ENCODE measurements around the gene NSMCE1. TPM values are rescaled to one million over a fixed set of nuclear protein-coding genes. Genes with fewer than 3 reads are reported as not detected.
A peak's percentile ranks its signal among the peaks of the same experiment; 100 is the strongest.

The NSMCE1 gene
- total and polyA plus RNA-seq, 7 donors = 18.9 to 51.8 (median 28.4) TPM

- Histone ChIP-seq H3K36me3 (ENCODE audit: insufficient read depth in 1 of 2, low read depth in 1 of 2) (no peaks in the 10 kb centered on the region), H3K4me1 (no peaks in the 10 kb centered on the region), H3K27me3 (ENCODE audit: insufficient read depth in 3 of 3, low read length in 2 of 3) (no peaks in the 10 kb centered on the region), H3K9me3 (no peaks in the 10 kb centered on the region), H3K27ac (no peak overlapping the region), H3K4me3 (no peak overlapping the region)
- TF ChIP-seq CTCF (IDR thresholded peaks at IDR 0.05) = no peak
- WGBS, 3 donors = 39 to 45% (median 42%) methylated on average over 8 of the region's 8 CpGs
- intact Hi-C loops (cut with DNase I) = no loop called here
- no peak for DNase-seq
- ATAC-seq = no peak
Measured at GRCh38 chr16:27181019-27181790, 87.4 kb downstream of the NSMCE1 start.

GRCh38 chr16:27179500-27180072 lies 89.0 kb downstream of the NSMCE1 start:
- Histone ChIP-seq H3K9me3 (no peaks in the 10 kb centered on the region), H3K27me3 (ENCODE audit: insufficient read depth in 3 of 3, low read length in 2 of 3) (no peaks in the 10 kb centered on the region), H3K27ac (no peak overlapping the region), H3K36me3 (ENCODE audit: insufficient read depth in 1 of 2, low read depth in 1 of 2) (no peaks in the 10 kb centered on the region), H3K4me1 (no peaks in the 10 kb centered on the region), H3K4me3 (no peak overlapping the region)
- intact Hi-C loops (cut with DNase I) = loop anchor here (1.0 to 5.0 kb wide), 5 partner anchors 53 to 278 kb away; no protein-coding TSS in a partner anchor
- peak; percentile 94 for TF ChIP-seq CTCF (IDR thresholded peaks at IDR 0.05)
- DNase-seq (peak; percentile 84 to 91), ATAC-seq (peak; percentile 92 to 95 (median 94))
- 16 to 22% (median 17%) methylated on average over 13 of the region's 13 CpGs for WGBS, 3 donors

GRCh38 chr16:27177031-27177774 lies 91.4 kb downstream of the NSMCE1 start:
- H3K36me3 ChIP-seq (ENCODE audit: insufficient read depth in 1 of 2, low read depth in 1 of 2) = no peaks in the 10 kb centered on the region
- no peak for TF ChIP-seq CTCF (IDR thresholded peaks at IDR 0.05)
- 85 to 89% (median 87%) methylated on average over 13 of the region's 13 CpGs for WGBS, 3 donors
- no peaks in the 10 kb centered on the region for H3K4me1 ChIP-seq
- H3K27ac ChIP-seq = no peak overlapping the region
- H3K27me3 ChIP-seq (ENCODE audit: insufficient read depth in 3 of 3, low read length in 2 of 3) = no peaks in the 10 kb centered on the region
- H3K9me3 ChIP-seq = no peaks in the 10 kb centered on the region
- DNase-seq = no peak
- H3K4me3 ChIP-seq = no peak overlapping the region
- intact Hi-C loops (cut with DNase I) = loop anchor here (5.0 kb wide), 3 partner anchors 55 to 280 kb away; no protein-coding TSS in a partner anchor
- no peak for ATAC-seq

- Histone ChIP-seq H3K36me3 (ENCODE audit: insufficient read depth in 1 of 2, low read depth in 1 of 2) (no peaks in the 10 kb centered on the region), H3K4me1 (no peaks in the 10 kb centered on the region), H3K27me3 (ENCODE audit: insufficient read depth in 3 of 3, low read length in 2 of 3) (no peaks in the 10 kb centered on the region), H3K4me3 (no peak overlapping the region), H3K9me3 (no peaks in the 10 kb centered on the region), H3K27ac (no peak overlapping the region)
- DNase-seq (no peak), ATAC-seq (no peak)
- TF ChIP-seq CTCF (IDR thresholded peaks at IDR 0.05) = no peak
- intact Hi-C loops (cut with DNase I) = loop anchor here (5.0 kb wide), 3 partner anchors 56 to 281 kb away; no protein-coding TSS in a partner anchor
- WGBS, 3 donors = 88 to 93% (median 89%) methylated on average over 8 of the region's 8 CpGs
Measured at GRCh38 chr16:27175888-27176287, 92.7 kb downstream of the NSMCE1 start.

Other genes starting within 250 kb of the NSMCE1 start
- gene C16orf82, start 201.8 kb downstream of the NSMCE1 start, total RNA-seq = not detected
- not detected for gene C16orf82, start 201.8 kb downstream of the NSMCE1 start, polyA plus RNA-seq
- 1 to 10 TPM; 2.2 to 7.8 (median 4.6) TPM for gene KDM8, start 65.2 kb downstream of the NSMCE1 start, total RNA-seq
- gene KDM8, start 65.2 kb downstream of the NSMCE1 start, polyA plus RNA-seq = 1 to 10 TPM; 2.4 to 3.5 (median 3.0) TPM
- gene IL4R, start 45.2 kb upstream of the NSMCE1 start, total RNA-seq = 1 to 10 TPM; 5.8 to 9.6 (median 8.1) TPM
- 1 to 10 TPM; 2.1 to 6.5 (median 4.5) TPM for gene IL4R, start 45.2 kb upstream of the NSMCE1 start, polyA plus RNA-seq
- gene IL21R, start 133.4 kb upstream of the NSMCE1 start, total RNA-seq = under 1 TPM in 3 of 4 donors, not detected in 1; 0.08 to 0.15 (median 0.12) TPM
- gene IL21R, start 133.4 kb upstream of the NSMCE1 start, polyA plus RNA-seq = under 1 TPM in 2 of 3 donors, not detected in 1; 0.01 to 0.05 TPM

Measured in psoas muscle (tissue), 8 donors.